Measurements from ENCODE around the gene RAP1GAP.

Gene RAP1GAP

GRCh38 chr1:21621051-21621450 lies 48.1 kb downstream of the RAP1GAP start:
- no peak overlapping the region for H3K9ac ChIP-seq (ENCODE audit: low read length)
- H3K27ac ChIP-seq (ENCODE audit: low read length) = no peak overlapping the region

GRCh38 chr1:21620496-21620895 lies 48.7 kb downstream of the RAP1GAP start:
- Histone ChIP-seq H3K4me3 (ENCODE audit: low read length) (no peak overlapping the region), H3K9ac (ENCODE audit: low read length) (no peak overlapping the region), H3K4me1 (ENCODE audit: low read length) (0 out of 2 replicates have a peak, but pooled peaks cover 4% of the 10 kb centered on the region), H3F3A (ENCODE audit: insufficient read depth, low read length) (no peaks in the 10 kb centered on the region), H2AFZ (ENCODE audit: low read length) (no peak overlapping the region), H3K36me3 (replicated peaks; ENCODE audit: insufficient read depth, low read length) (no peaks in the 10 kb centered on the region), H3K79me2 (ENCODE audit: low read length) (no peaks in the 10 kb centered on the region), H3K27ac (ENCODE audit: low read length) (no peak overlapping the region), H4K20me1 (ENCODE audit: insufficient read depth, low read length) (no peaks in the 10 kb centered on the region), H3K9me2 (replicated peaks; ENCODE audit: insufficient read depth, low read length) (no peaks in the 10 kb centered on the region), H3K4me2 (ENCODE audit: low read depth, low read length) (no peak overlapping the region), H3K27me3 (replicated peaks; ENCODE audit: insufficient read depth, low read length) (peaks cover 51% of the 10 kb centered on the region), H3K9me3 (replicated peaks; ENCODE audit: insufficient read depth, low read length) (no peaks in the 10 kb centered on the region)
- TF ChIP-seq CTCF (IDR thresholded peaks at IDR 0.05; ENCODE audit: low read length) = no peak
- no peak for TF ChIP-seq EZH2phosphoT487 (IDR thresholded peaks at IDR 0.05; ENCODE audit: low read length)
- no peak for TF ChIP-seq EZH2 (optimal IDR thresholded peaks at IDR 0.05; ENCODE audit: low read depth, low read length)
- DNase-seq = no peak

More at GRCh38 chr1:21621051-21621450, 48.1 kb downstream of the RAP1GAP start:
- TF ChIP-seq EZH2phosphoT487 (IDR thresholded peaks at IDR 0.05; ENCODE audit: low read length) (no peak), CTCF (IDR thresholded peaks at IDR 0.05; ENCODE audit: low read length) (no peak), EZH2 (optimal IDR thresholded peaks at IDR 0.05; ENCODE audit: low read depth, low read length) (no peak)
- peaks cover 57% of the 10 kb centered on the region for H3K27me3 ChIP-seq (replicated peaks; ENCODE audit: insufficient read depth, low read length)
- H3K4me2 ChIP-seq (ENCODE audit: low read depth, low read length) = no peak overlapping the region
- no peaks in the 10 kb centered on the region for H3K9me3 ChIP-seq (replicated peaks; ENCODE audit: insufficient read depth, low read length)
- H3K36me3 ChIP-seq (replicated peaks; ENCODE audit: insufficient read depth, low read length) = no peaks in the 10 kb centered on the region
- 0 out of 2 replicates have a peak, but pooled peaks cover 4% of the 10 kb centered on the region for H3K4me1 ChIP-seq (ENCODE audit: low read length)
- no peaks in the 10 kb centered on the region for H3F3A ChIP-seq (ENCODE audit: insufficient read depth, low read length)
- no peak overlapping the region for H2AFZ ChIP-seq (ENCODE audit: low read length)
- no peaks in the 10 kb centered on the region for H3K9me2 ChIP-seq (replicated peaks; ENCODE audit: insufficient read depth, low read length)
- H4K20me1 ChIP-seq (ENCODE audit: insufficient read depth, low read length) = no peaks in the 10 kb centered on the region
- H3K4me3 ChIP-seq (ENCODE audit: low read length) = no peak overlapping the region
- no peak for DNase-seq
- no peaks in the 10 kb centered on the region for H3K79me2 ChIP-seq (ENCODE audit: low read length)

GRCh38 chr1:21620011-21620410 lies 49.1 kb downstream of the RAP1GAP start:
- H3K9me2 ChIP-seq (replicated peaks; ENCODE audit: insufficient read depth, low read length) = no peaks in the 10 kb centered on the region
- H3K36me3 ChIP-seq (replicated peaks; ENCODE audit: insufficient read depth, low read length) = no peaks in the 10 kb centered on the region
- TF ChIP-seq EZH2phosphoT487 (IDR thresholded peaks at IDR 0.05; ENCODE audit: low read length) (no peak), EZH2 (optimal IDR thresholded peaks at IDR 0.05; ENCODE audit: low read depth, low read length) (no peak), CTCF (IDR thresholded peaks at IDR 0.05; ENCODE audit: low read length) (no peak)
- H3F3A ChIP-seq (ENCODE audit: insufficient read depth, low read length) = no peaks in the 10 kb centered on the region
- no peak overlapping the region for H2AFZ ChIP-seq (ENCODE audit: low read length)
- H3K27ac ChIP-seq (ENCODE audit: low read length) = no peak overlapping the region
- no peak overlapping the region for H3K4me3 ChIP-seq (ENCODE audit: low read length)
- peaks cover 5% of the 10 kb centered on the region; the same call in 1 of the 2 replicates for H3K4me1 ChIP-seq (ENCODE audit: low read length)
- H3K4me2 ChIP-seq (ENCODE audit: low read depth, low read length) = no peak overlapping the region
- H3K9ac ChIP-seq (ENCODE audit: low read length) = no peak overlapping the region
- H3K27me3 ChIP-seq (replicated peaks; ENCODE audit: insufficient read depth, low read length) = peaks cover 47% of the 10 kb centered on the region
- DNase-seq = no peak
- no peaks in the 10 kb centered on the region for H4K20me1 ChIP-seq (ENCODE audit: insufficient read depth, low read length)
- H3K9me3 ChIP-seq (replicated peaks; ENCODE audit: insufficient read depth, low read length) = no peaks in the 10 kb centered on the region
- H3K79me2 ChIP-seq (ENCODE audit: low read length) = no peaks in the 10 kb centered on the region

Measured in MM.1S (cell line).